Measurements from ENCODE around the gene BGN.

GRCh38 chrX:153513265-153513664, 18.5 kb downstream of the BGN start:
- TF ChIP-seq POLR2A (IDR thresholded peaks at IDR 0.05) (no peak), POLR2AphosphoS5 (IDR thresholded peaks at IDR 0.05) (no peak)
